ENCODE results near the gene CTF1.
"Not testable (repeated sequence)": the region's sequence is repeated elsewhere in the genome, so short reads cannot be mapped to it uniquely, and the experiment has no call there.

Gene CTF1

DNA sequence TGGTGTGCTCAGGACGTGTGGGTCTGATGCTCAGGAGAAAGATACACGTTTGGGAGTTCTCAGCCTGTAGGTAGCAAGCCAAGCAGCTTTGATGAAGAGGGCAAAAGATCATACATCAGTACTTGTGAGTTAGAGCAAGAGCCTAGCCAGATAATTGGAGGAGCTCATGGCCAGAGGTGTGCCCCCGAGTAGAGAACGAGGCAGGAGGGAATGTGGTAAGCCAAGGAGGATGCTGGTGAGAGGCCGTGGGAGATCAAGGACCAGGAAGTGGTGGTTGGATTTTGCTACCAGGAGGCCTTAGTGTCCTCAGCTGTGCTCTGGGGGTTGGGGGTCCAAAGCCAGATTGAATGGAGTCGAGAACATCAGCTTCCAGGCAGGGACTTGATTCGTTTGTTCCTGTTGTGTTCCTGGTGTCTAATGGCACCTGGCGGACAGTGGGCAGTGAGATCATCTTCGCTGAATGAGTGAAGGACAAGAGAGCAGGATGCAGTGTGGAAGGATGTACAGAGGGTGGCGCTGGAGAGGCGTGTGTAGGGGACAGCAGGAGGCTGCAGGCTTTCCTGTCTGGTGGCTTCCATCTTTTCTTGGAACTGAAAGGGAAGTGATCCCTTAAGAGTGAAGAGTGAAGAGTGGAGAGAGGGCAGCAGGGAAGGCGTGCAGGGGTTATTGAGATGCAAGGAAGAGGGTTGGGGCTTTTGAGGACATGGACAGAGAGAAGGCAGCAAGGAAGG lies 38.6 kb downstream of the CTF1 start:
- no peak for DNase-seq

DNA sequence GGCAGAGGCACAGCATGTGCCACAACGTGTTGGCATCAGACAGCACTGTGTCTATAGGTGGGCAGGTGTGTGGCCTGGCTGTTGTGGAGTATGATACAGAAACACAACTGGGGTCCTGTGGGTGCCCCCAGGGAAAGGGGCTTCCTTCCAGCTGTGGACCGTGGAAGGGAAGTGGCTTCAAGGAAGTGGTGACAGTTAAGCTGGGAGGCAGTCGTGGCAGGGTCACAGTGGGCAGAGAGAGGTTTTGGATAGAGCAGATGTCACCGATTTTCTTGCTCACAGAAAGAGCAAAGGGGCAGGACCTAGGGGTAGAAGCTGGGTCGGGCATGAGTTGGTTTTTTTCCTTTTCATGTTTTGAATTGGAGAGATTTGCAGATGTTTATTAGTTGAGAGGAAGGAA lies 41.3 kb downstream of the CTF1 start:
- DNase-seq = no peak

DNA sequence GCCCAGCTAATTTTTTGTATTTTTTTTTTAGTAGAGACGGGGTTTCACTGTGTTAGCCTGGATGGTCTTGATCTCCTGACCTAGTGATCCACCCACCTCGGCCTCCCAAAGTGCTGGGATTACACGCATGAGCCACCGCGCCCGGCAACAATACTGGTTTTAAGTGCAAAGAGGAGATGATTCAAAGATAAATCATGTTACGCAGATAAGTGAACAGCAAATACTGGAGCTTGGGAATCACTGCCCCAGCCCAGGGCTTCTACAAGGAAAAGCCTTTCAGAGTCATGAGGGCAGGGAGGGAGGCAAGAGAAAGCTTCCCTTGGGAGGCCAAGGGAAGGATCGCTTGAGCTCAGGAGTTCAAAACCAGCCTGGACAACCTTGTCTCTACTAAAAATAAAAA lies 43.2 kb downstream of the CTF1 start:
- not testable (repeated sequence) for DNase-seq

DNA sequence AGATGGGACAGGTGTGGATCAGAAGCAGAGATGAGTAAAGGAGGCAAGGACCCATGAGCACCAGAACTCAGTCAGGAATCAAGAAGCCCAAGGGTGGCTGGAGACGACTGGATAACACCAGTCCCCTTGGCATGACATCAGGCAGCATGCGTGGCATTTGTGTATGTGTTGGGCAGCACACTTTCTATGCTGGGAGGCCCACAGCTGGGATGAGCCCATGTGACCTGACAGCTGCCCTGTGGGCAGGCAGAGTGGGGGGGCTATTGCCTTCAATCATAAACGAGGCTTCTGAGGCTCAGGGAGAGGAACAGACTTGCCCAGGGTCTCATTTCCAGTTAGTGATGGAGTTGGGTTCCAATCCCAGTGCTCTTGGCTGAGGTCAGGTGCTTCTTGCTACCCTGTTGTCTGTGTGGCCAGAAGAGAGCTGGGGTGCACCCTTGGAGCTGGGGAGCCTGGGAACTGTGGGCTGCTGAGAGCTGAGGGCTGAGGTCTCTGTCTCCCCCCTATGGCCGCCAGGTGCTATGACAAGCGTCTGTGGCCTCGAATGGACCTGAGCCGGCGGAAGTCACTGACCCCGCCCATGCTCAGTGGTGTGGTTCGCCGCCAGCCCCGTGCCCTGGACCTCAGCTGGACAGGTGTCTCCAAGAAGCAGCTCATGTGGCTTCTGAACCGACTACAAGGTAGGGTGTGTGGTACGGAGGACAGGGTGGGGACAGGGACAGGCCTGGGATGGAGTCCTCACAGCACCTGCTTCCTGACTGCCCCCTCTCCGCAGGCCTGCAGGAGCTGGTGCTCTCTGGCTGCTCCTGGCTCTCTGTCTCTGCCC lies 45.4 kb downstream of the CTF1 start:
- peak; percentile 15 for DNase-seq

DNA sequence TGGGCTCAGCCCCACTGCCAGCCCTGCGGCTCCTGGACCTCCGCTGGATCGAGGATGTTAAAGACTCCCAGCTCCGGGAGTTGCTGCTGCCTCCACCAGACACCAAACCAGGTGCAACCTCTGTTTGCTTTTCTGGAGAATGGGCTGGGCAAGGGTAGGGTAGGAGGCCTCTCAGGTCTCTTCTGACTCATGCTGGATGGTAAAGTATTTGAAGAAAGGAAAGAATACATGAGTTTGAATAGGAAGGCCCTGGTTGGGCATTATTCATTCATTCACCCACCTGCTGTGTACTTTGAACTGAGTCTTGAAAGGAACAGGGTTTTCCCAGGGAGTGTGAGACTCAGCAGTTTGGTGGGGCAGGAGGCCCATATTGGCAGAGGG lies 46.0 kb downstream of the CTF1 start:
- no peak for DNase-seq

DNA sequence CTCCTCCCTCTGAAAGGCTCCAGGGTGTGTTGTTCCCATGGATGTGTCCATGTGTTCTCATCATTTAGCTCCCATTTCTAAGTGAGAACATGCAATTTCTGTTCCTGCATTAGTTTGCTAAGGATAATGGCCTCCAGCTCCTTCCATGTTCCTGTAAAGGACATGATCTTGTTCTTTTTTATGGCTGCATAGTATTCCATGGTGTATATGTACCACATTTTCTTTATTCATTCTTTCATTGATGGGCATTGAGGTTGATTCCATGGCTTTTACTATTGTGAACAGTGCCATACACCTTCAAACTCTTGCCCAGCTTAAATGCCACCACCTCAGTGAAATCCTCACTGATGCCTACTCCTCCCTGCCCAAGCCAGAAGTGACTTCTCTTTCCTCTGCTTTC lies 47.9 kb downstream of the CTF1 start:
- DNase-seq = no peak

DNA sequence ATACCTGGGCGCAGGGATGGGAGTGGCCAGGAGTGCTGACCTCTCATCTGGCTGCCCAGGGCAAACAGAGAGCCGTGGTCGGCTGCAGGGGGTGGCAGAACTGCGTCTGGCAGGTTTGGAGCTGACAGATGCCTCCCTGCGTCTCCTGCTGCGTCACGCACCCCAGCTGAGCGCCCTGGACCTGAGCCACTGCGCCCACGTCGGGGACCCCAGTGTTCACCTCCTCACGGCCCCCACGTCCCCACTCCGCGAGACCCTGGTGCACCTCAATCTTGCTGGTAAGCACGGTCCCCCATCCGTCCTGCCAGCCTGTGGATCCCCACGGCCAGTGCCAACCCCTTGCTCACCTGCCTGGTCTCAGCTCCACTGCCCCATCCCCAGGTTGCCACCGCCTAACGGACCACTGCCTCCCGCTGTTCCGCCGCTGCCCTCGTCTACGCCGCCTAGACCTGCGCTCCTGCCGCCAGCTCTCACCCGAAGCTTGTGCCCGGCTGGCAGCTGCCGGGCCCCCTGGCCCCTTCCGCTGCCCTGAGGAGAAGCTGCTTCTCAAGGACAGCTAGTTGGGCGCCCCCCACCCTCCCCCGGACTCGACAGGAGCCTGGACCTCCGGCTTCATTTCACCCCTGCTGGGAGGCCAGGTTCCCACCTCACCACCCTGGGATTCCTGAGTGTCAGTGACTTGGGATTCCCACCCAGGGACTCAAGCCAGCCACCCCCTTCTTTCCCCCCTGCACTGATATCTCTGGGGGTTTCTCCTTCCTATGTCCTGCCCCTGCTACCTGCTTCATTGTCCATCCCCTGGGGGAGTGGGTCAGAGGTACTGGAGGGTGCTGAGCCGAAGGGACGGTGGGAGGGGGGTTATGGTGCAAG lies 50.5 kb downstream of the CTF1 start:
- DNase-seq = no peak

DNA sequence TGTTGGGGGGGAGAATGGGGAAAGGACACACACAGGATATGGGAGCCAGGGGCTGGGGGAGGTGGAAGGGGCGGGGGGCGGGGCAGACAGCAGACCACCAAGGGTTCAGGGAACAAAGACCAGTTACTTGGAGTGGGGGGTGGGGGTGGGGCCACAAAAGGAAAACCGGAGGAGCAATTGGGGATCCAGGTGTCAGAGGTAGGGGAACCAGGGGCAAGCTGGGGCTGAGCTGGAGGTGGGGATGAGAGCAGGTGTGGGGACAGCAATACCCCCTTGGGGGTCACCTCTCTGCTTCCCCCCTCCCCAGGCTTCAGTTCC lies 51.1 kb downstream of the CTF1 start:
- no peak for DNase-seq

DNA sequence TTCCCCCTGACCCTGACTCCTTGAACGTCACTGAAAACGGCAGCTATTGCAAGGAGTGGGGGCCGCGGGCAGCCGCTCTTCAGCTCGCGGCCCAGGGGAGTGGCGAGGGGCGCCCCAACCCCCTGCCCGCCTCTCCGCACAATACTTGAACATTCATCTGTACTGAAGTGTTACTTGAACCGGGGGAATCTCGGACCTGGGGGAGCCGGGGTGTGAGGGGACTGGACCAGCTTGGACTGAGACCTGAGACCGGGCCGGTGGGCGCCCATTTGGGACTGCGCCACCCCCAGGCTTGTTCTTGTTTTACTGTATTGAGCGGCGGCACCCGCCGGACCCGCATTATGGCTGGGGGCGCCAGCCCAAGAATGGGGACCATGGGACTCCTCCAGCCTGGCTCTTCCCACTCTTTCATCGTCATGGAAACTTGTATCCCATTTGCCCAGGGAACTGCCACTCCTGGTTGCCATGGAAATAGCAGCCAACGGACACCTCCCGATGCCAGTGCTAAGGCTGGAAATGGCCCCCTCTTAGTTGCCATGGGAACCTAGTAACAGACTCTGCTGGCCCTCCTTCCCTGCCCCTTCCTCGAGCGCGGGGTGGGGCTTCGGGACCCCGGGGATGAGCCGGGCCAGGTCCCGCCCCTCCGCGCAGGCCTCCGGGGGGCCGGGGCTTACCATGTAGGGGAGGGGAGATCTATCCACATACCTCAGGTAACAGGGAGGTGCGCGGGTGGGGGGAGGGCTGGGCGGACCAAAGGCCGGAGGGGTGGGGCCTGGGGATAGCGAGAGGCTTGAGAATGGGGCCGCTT lies 51.6 kb downstream of the CTF1 start:
- DNase-seq = peak; percentile 98

DNA sequence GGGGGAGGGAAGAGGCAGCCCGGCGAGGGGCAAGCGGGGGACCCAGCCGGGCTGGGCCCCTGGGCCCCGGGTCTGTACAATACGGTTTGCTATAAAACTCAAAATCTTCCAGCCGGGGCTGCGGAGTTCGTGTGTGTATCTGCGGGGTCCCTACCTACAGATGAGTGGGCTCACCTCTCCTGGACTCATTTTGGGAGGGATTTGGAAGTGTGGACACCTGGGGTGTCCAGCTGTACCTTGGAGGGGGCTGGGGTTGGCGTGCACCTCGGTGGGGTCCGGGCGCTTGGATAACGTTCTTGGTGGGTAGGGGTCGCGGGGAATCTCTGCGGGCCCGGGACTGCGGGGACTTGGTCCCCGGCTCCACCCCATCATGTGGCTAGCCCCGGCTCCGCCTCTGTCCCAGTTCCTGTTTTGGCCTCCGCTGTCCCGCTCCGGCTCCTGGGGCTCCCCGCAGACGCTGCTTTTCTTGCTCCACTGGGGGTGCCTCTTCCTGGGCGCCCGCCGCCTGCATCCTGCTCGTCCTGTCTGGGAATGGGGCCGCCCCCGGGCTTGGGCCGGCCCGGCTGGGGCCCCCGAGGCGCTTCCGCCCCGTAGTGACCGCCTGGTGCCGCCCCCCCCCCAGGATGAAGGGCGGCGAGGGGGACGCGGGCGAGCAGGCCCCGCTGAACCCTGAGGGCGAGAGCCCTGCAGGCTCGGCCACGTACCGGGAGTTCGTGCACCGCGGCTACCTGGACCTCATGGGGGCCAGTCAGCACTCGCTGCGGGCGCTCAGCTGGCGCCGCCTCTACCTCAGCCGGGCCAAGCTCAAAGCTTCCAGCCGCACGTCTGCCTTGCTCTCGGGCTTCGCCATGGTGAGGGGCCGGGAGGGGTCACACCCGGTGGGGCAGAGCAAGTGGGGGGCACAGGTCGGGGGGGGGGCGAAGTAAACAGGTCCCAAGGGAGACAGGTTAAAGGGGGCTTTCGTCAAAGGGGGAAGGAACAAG lies 52.5 kb downstream of the CTF1 start, which contains the start of gene ORAI3:
ORAI3 (plus strand) TSS at position 402 of the 983 bp plus-strand sequence; CDS start at position 624, 222 bp downstream.
- DNase-seq = no peak

DNA sequence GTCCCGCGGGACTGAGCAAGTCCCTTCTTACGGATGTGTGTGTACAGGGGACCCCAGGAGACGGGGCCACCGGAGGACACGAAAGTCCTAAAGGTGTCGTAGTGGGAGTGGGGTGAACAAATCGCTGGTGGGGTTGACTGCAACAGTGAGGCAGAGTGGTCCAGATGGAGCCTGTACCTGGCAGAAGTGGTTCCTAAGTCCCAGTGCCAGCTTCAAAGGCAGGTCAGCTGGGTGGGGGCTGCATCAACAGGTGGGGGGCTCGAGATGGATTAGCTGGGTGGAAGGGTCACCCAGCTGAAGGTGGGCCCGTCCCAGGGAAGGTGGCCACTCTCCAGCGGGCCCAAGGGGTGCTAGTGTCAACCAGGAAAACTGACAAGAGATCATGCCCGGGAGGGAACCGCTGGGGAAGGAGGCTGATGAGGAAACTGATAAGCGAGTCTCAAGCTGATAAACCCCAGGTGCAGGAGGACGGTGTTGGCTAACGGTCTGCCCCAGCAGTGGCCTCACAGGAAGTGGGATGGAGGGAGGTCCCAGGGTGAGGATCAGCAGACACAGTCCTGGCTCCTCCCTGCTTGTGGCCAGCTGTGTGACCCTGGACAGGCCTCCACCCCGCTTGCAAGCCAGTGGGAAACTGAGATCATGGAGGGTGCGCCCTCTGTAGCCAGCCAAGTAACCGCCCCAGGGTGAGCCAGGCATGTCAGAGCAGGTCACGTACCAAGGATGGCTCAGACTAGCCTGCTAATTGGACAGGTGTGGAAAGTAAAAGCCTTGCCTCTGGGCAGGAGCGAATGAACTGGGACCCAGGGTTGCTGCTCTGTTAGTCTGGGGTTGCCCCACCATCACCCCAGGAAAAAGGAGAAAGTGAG lies 53.5 kb downstream of the CTF1 start:
- DNase-seq = peak; percentile 50

DNA sequence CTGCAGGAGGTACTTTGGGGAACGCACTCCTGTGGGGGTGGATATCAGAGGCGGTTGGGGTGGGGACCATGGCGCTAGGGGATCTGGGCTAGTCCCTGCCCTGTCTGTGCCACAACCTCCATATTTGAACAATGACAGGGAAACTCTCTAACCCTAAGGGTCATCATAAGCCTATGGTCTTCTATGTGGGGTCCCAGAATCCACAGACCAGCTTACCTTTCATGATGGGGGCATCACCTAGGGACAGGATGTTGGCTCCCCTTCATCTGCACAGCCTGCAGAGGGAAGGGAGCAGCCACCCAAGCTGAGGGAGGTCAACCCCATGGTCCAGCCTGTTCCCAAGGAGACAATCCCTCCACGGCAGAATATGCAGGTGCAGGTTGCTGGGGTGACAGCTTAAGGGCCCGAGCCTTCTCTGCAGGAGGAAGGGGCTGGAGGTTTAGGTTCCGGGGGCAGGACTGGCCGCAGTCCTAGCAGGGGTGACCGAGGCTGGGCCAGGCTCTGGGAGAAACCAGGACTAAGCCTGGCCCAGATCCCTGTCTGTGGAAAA lies 54.2 kb downstream of the CTF1 start:
- no peak for DNase-seq

DNA sequence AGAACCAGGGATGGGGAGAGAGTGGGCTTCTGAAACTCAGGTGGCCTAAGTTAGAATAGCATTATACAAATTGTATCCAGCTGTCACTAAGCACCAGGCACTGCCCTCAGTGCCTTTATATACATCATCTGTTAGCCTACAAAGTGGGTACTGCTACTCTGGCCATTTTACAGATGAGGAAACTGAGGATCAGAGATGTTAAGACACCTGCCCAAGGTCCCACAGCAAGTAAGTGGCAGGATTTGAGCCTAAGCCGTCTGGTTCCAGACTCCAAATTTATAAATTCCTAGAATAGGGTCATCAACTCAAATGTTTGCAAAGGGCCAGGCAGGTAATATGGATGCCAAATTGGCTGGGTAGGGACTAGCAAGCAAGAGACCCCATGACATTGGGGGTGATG lies 54.8 kb downstream of the CTF1 start:
- DNase-seq = no peak

DNA sequence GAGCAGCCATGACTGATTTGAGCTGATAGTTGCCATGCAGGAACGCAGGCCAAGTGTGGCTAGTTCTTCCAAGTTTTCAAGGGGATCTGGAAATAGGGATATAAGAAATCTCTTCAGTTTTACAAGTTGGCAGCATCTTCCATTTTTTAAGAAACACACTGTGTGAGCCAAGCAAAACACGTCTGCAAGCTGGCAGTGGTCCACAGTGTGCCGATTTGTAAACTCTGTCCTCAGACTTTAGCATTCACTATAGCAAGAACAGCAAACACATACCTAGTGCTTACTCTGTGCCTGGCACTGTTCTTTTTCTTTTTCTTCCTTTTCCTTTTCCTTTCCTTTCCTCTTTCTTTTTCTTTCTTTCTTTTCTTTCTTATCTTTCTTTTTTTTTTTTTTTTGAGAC lies 55.3 kb downstream of the CTF1 start:
- no peak for DNase-seq

DNA sequence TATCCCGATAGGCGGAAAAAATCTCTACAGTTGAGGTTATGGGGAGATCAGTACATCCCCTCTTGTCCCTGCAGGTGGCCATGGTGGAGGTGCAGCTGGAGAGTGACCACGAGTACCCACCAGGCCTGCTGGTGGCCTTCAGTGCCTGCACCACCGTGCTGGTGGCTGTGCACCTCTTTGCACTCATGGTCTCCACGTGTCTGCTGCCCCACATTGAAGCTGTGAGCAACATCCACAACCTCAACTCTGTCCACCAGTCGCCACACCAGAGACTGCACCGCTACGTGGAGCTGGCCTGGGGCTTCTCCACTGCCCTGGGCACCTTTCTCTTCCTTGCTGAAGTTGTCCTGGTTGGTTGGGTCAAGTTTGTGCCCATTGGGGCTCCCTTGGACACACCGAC lies 56.7 kb downstream of the CTF1 start:
- DNase-seq = no peak
